Central memory CD8-positive, alpha-beta T cell (primary cell): ENCODE measurements around the gene AP3D1.
A peak's percentile ranks its signal among the peaks of the same experiment; 100 is the strongest.

Experiments
- ATAC-seq: fragments of 150-1000 bp; cut with Tn5 transposase; replicated peaks from 2 replicates; pipeline ENCODE4 v1.10.0; 2022; ENCODE audit warnings: mild to moderate bottlenecking, moderate FRiP score, moderate number of reproducible peaks; ENCODE audit not compliant: poor library complexity, severe bottlenecking; ENCODE audit errors: extremely low read depth
- DNase-seq, 2 donors: peaks; one replicate each; pipeline ENCODE4 v3.0.0; 2021; ENCODE audit warnings: low spot score in 2 of 2
- H3K27ac Mint-ChIP-seq: one replicate; pipeline ENCODE4 v1.8.0; 2022; ENCODE audit warnings: low read depth, mild to moderate bottlenecking, moderate library complexity, mixed read lengths
- H3K27me3 Mint-ChIP-seq: one replicate; pipeline ENCODE4 v1.8.0; 2022; ENCODE audit warnings: mixed read lengths
- H3K36me3 Mint-ChIP-seq: one replicate; pipeline ENCODE4 v1.8.0; 2022; ENCODE audit warnings: mild to moderate bottlenecking, moderate library complexity, mixed read lengths; ENCODE audit not compliant: insufficient read depth
- H3K4me1 Mint-ChIP-seq: one replicate; pipeline ENCODE4 v1.8.0; 2022; ENCODE audit warnings: mixed read lengths
- H3K4me3 Mint-ChIP-seq: one replicate; pipeline ENCODE4 v1.8.0; 2022; ENCODE audit warnings: mild to moderate bottlenecking, moderate library complexity, mixed read lengths
- H3K9me3 Mint-ChIP-seq: one replicate; pipeline ENCODE4 v1.8.0; 2022; ENCODE audit warnings: mixed read lengths

AP3D1 gene

GRCh38 chr19:2164020-2164998 lies 12.9 kb upstream of the AP3D1 start:
- DNase-seq (peak in 1 of 2 donors; percentile 26), ATAC-seq (peak; percentile 44)
- Mint-ChIP-seq H3K4me3 (peak overlapping the region; percentile 88), H3K27ac (peak overlapping the region; percentile 78), H3K36me3 (peaks cover 8% of the 10 kb centered on the region), H3K4me1 (peaks cover 27% of the 10 kb centered on the region), H3K27me3 (no peaks in the 10 kb centered on the region), H3K9me3 (no peaks in the 10 kb centered on the region)

- no peak overlapping the region for H3K4me3 Mint-ChIP-seq
- DNase-seq (no peak), ATAC-seq (no peak)
- H3K4me1 Mint-ChIP-seq: peaks cover 1% of the 10 kb centered on the region
- peaks cover 4% of the 10 kb centered on the region for H3K36me3 Mint-ChIP-seq
- H3K9me3 Mint-ChIP-seq: no peaks in the 10 kb centered on the region
- H3K27me3 Mint-ChIP-seq: no peaks in the 10 kb centered on the region
- H3K27ac Mint-ChIP-seq: no peak overlapping the region
Measured at GRCh38 chr19:2160379-2160778, 9.0 kb upstream of the AP3D1 start.

GRCh38 chr19:2157452-2157851 lies 6.1 kb upstream of the AP3D1 start:
- Mint-ChIP-seq H3K36me3 (no peaks in the 10 kb centered on the region), H3K27me3 (no peaks in the 10 kb centered on the region), H3K27ac (no peak overlapping the region), H3K9me3 (no peaks in the 10 kb centered on the region), H3K4me1 (no peaks in the 10 kb centered on the region), H3K4me3 (no peak overlapping the region)
- no peak for DNase-seq
- no peak for ATAC-seq

GRCh38 chr19:2154587-2155075 lies 3.3 kb upstream of the AP3D1 start:
- Mint-ChIP-seq H3K36me3 (peaks cover 9% of the 10 kb centered on the region), H3K4me3 (no peak overlapping the region), H3K4me1 (peaks cover 13% of the 10 kb centered on the region), H3K9me3 (no peaks in the 10 kb centered on the region), H3K27me3 (no peaks in the 10 kb centered on the region), H3K27ac (no peak overlapping the region)
- no peak for ATAC-seq
- DNase-seq: no peak

GRCh38 chr19:2150794-2151338 lies 500 bp downstream of the AP3D1 start:
- no peaks in the 10 kb centered on the region for H3K27me3 Mint-ChIP-seq
- ATAC-seq (peak; percentile 3), DNase-seq (peak in 1 of 2 donors; percentile 26)
- peaks cover 10% of the 10 kb centered on the region for H3K36me3 Mint-ChIP-seq
- no peaks in the 10 kb centered on the region for H3K9me3 Mint-ChIP-seq
- peaks cover 32% of the 10 kb centered on the region for H3K4me1 Mint-ChIP-seq
- peak overlapping the region; percentile 71 for H3K4me3 Mint-ChIP-seq
- peak overlapping the region; percentile 72 for H3K27ac Mint-ChIP-seq

- H3K9me3 Mint-ChIP-seq: no peaks in the 10 kb centered on the region
- H3K4me1 Mint-ChIP-seq: peaks cover 38% of the 10 kb centered on the region
Measured at GRCh38 chr19:2149980-2150793, 1.2 kb downstream of the AP3D1 start.

GRCh38 chr19:2148482-2149135 lies 2.8 kb downstream of the AP3D1 start:
- Mint-ChIP-seq H3K36me3 (peaks cover 12% of the 10 kb centered on the region), H3K4me1 (peaks cover 47% of the 10 kb centered on the region), H3K4me3 (peak overlapping the region; percentile 71), H3K9me3 (no peaks in the 10 kb centered on the region), H3K27ac (peak overlapping the region; percentile 41), H3K27me3 (no peaks in the 10 kb centered on the region)
- no peak for DNase-seq
- no peak for ATAC-seq

More at GRCh38 chr19:2149980-2150793, 1.2 kb downstream of the AP3D1 start:
- Mint-ChIP-seq H3K36me3 (peaks cover 10% of the 10 kb centered on the region), H3K27ac (peak overlapping the region; percentile 72), H3K4me3 (peak overlapping the region; percentile 71), H3K27me3 (no peaks in the 10 kb centered on the region)
- DNase-seq (no peak), ATAC-seq (no peak)

- ATAC-seq (no peak), DNase-seq (no peak)
- H3K36me3 Mint-ChIP-seq: peaks cover 8% of the 10 kb centered on the region
- no peaks in the 10 kb centered on the region for H3K27me3 Mint-ChIP-seq
- peaks cover 41% of the 10 kb centered on the region for H3K4me1 Mint-ChIP-seq
- H3K4me3 Mint-ChIP-seq: no peak overlapping the region
- no peaks in the 10 kb centered on the region for H3K9me3 Mint-ChIP-seq
- peak overlapping the region; percentile 22 for H3K27ac Mint-ChIP-seq
Measured at GRCh38 chr19:2145831-2146241, 5.5 kb downstream of the AP3D1 start.

- Mint-ChIP-seq H3K36me3 (peaks cover 10% of the 10 kb centered on the region), H3K9me3 (no peaks in the 10 kb centered on the region), H3K27me3 (no peaks in the 10 kb centered on the region), H3K27ac (no peak overlapping the region), H3K4me1 (peaks cover 30% of the 10 kb centered on the region), H3K4me3 (no peak overlapping the region)
- no peak for DNase-seq
- ATAC-seq: no peak
Measured at GRCh38 chr19:2144190-2144589, 7.2 kb downstream of the AP3D1 start.

GRCh38 chr19:2142173-2142829 lies 9.1 kb downstream of the AP3D1 start:
- Mint-ChIP-seq H3K4me1 (peaks cover 23% of the 10 kb centered on the region), H3K9me3 (no peaks in the 10 kb centered on the region), H3K36me3 (peaks cover 18% of the 10 kb centered on the region), H3K27ac (peak overlapping the region; percentile 74), H3K27me3 (no peaks in the 10 kb centered on the region), H3K4me3 (no peak overlapping the region)
- ATAC-seq (no peak), DNase-seq (no peak)

GRCh38 chr19:2140138-2140569 lies 11.2 kb downstream of the AP3D1 start:
- DNase-seq: no peak
- Mint-ChIP-seq H3K4me1 (peaks cover 10% of the 10 kb centered on the region), H3K4me3 (no peak overlapping the region), H3K9me3 (no peaks in the 10 kb centered on the region), H3K27me3 (no peaks in the 10 kb centered on the region), H3K27ac (no peak overlapping the region), H3K36me3 (peaks cover 25% of the 10 kb centered on the region)
- no peak for ATAC-seq
